Gastrocnemius medialis (tissue), 4 donors: Measurements from ENCODE around the gene ST7. TPM values are rescaled to one million over a fixed set of nuclear protein-coding genes. Genes with fewer than 3 reads are reported as not detected.
A peak's percentile ranks its signal among the peaks of the same experiment; 100 is the strongest.

Experiments used
- ATAC-seq, 2 donors: fragments of 150-250 bp; one replicate each; pipeline ENCODE4 v1.9.1; 2016
- DNase-seq, 2 donors: peaks; one replicate each; pipeline ENCODE4 v3.0.0-alpha.2; 2019
- H3K27ac ChIP-seq, 4 donors: fragments of 200-600 bp; sonication (generic); 1 replicate in 1 of 4; 2 replicates in 3 of 4; pipeline ENCODE4 v1.5.1; 2016 to 2018; ENCODE audit warnings: mild to moderate bottlenecking in 2 of 4, moderate library complexity in 1 of 4
- H3K27me3 ChIP-seq, 3 donors: fragments of 200-600 bp; sonication (generic) in 2 of 3; 1 replicate in 1 of 3; 2 replicates in 2 of 3; pipeline versions ENCODE4 v1.5.1 to v1.6.0; 2016 to 2019; ENCODE audit warnings: mild to moderate bottlenecking in 1 of 3, moderate library complexity in 1 of 3
- H3K36me3 ChIP-seq, 2 donors: fragments of 200-600 bp; sonication (generic) in 1 of 2; one replicate each; pipeline ENCODE4 v1.5.1; 2017 to 2018
- H3K4me1 ChIP-seq, 2 donors: fragments of 200-600 bp; sonication (generic) in 1 of 2; one replicate each; pipeline ENCODE4 v1.5.1; 2016 to 2017; ENCODE audit warnings: mild to moderate bottlenecking in 2 of 2
- H3K4me3 ChIP-seq, 4 donors: fragments of 200-600 bp; sonication (generic) in 3 of 4; 1 replicate in 1 of 4; 2 replicates in 3 of 4; pipeline ENCODE4 v1.5.1; 2016 to 2019; ENCODE audit warnings: mild to moderate bottlenecking in 2 of 4
- H3K9me3 ChIP-seq, 3 donors: fragments of 200-600 bp; sonication (generic) in 2 of 3; 1 replicate in 1 of 3; 2 replicates in 2 of 3; pipeline ENCODE4 v1.5.1; 2016 to 2019
- CTCF ChIP-seq, 5 experiments: fragments of 450-650 bp in 3 of 5; fragments of 200-600 bp in 2 of 5; sonication (generic) in 2 of 5; IDR thresholded peaks in 4 of 5; conservative IDR thresholded peaks in 1 of 5; 1 replicate in 4 of 5; 2 replicates in 1 of 5; pipeline ENCODE4 v1.5.1; 2016 to 2019; ENCODE audit warnings: antibody characterized with exemption in 5 of 5, mild to moderate bottlenecking in 3 of 5, moderate library complexity in 3 of 5
- POLR2A ChIP-seq, 2 donors: fragments of 450-650 bp; IDR thresholded peaks; one replicate each; pipeline ENCODE4 v1.6.1; 2017; ENCODE audit warnings: antibody characterized with exemption in 2 of 2, mild to moderate bottlenecking in 2 of 2, moderate library complexity in 2 of 2
- in situ Hi-C, 4 donors: fragments of 200-750 bp; cut with MboI; loops; one replicate each; pipeline versions ENCODE4 v1.15.0 to v1.8.0; 2017; ENCODE audit warnings: low sequenced_read_pairs in 4 of 4
- intact Hi-C: fragments of 100-400 bp; cut with DNase I; formaldehyde crosslinking; loops from one replicate; pipeline ENCODE4 v1.15.1; 2023; ENCODE audit warnings: low total_unique reads
- total RNA-seq, 4 donors: library from RNA; depleted of rRNA; stranded (reverse); fragments of >200 nt; gene quantifications; one replicate each; pipeline versions ENCODE4 v1.1.0 to v1.2.3, GENCODE V29; 2016

ST7 gene
- total RNA-seq, 4 donors from 2014 or later, result 5.5 to 14.5 (median 11.9) TPM

GRCh38 chr7:117110480-117111315, 157.4 kb downstream of the ST7 start:
- Histone ChIP-seq H3K27ac (peak overlapping the region; percentile 4 to 65 (median 51)), H3K4me3 (no peak overlapping the region), H3K4me1 (peaks cover 37 to 41% of the 10 kb centered on the region in 2 donors), H3K36me3 (no peaks in the 10 kb centered on the region), H3K9me3 (no peaks in the 10 kb centered on the region), H3K27me3 (no peaks in the 10 kb centered on the region)
- ATAC-seq (peak; percentile 71 to 83), DNase-seq (peak in 1 of 2 donors; percentile 24)
- in situ Hi-C loops (loop anchor here in 3 of 4 donors (5.0 to 25.0 kb wide), 3 partner anchors 123 to 473 kb away; no protein-coding TSS in a partner anchor), intact Hi-C loops (no loop called here)
- no peak for TF ChIP-seq POLR2A (IDR thresholded peaks at IDR 0.05)
- TF ChIP-seq CTCF (IDR thresholded peaks at IDR 0.05 in 4 of 5, conservative IDR thresholded peaks at IDR 0.05 in 1 of 5), result no peak

GRCh38 chr7:117111535-117111934, 158.2 kb downstream of the ST7 start:
- H3K4me1 ChIP-seq, result peaks cover 39 to 41% of the 10 kb centered on the region in 2 donors
- ATAC-seq (peak; percentile 51 to 54), DNase-seq (peak in 1 of 2 donors; percentile 36)
- TF ChIP-seq CTCF (IDR thresholded peaks at IDR 0.05 in 4 of 5, conservative IDR thresholded peaks at IDR 0.05 in 1 of 5), result no peak
- no peak for TF ChIP-seq POLR2A (IDR thresholded peaks at IDR 0.05)
- H3K36me3 ChIP-seq, result no peaks in the 10 kb centered on the region
- no peaks in the 10 kb centered on the region for H3K27me3 ChIP-seq
- H3K4me3 ChIP-seq, result no peak overlapping the region
- intact Hi-C loops, result no loop called here
- in situ Hi-C loops, result loop anchor here in 3 of 4 donors (5.0 to 25.0 kb wide), 3 partner anchors 124 to 474 kb away; no protein-coding TSS in a partner anchor
- no peaks in the 10 kb centered on the region for H3K9me3 ChIP-seq
- H3K27ac ChIP-seq, result peak overlapping the region; percentile 12 to 65 (median 51)

- in situ Hi-C loops, result loop anchor here in 3 of 4 donors (5.0 to 25.0 kb wide), 3 partner anchors 125 to 475 kb away; no protein-coding TSS in a partner anchor
- no peaks in the 10 kb centered on the region for H3K36me3 ChIP-seq
- TF ChIP-seq CTCF (IDR thresholded peaks at IDR 0.05 in 4 of 5, conservative IDR thresholded peaks at IDR 0.05 in 1 of 5) (no peak), POLR2A (IDR thresholded peaks at IDR 0.05) (no peak)
- peaks cover 41% of the 10 kb centered on the region in 2 donors for H3K4me1 ChIP-seq
- no peaks in the 10 kb centered on the region for H3K27me3 ChIP-seq
- intact Hi-C loops, result no loop called here
- H3K27ac ChIP-seq, result no peak overlapping the region
- no peaks in the 10 kb centered on the region for H3K9me3 ChIP-seq
- DNase-seq (no peak), ATAC-seq (no peak)
- H3K4me3 ChIP-seq, result no peak overlapping the region
These were observed 159.3 kb downstream of the ST7 start for GRCh38 chr7:117112640-117113039.

GRCh38 chr7:117113871-117114270, 160.6 kb downstream of the ST7 start:
- in situ Hi-C loops (loop anchor here in 3 of 4 donors (5.0 to 25.0 kb wide), 3 partner anchors 127 to 477 kb away; no protein-coding TSS in a partner anchor), intact Hi-C loops (no loop called here)
- Histone ChIP-seq H3K9me3 (no peaks in the 10 kb centered on the region), H3K36me3 (no peaks in the 10 kb centered on the region), H3K4me3 (no peak overlapping the region), H3K27ac (peak overlapping the region; percentile 50 to 70 (median 59)), H3K4me1 (peaks cover 41 to 42% of the 10 kb centered on the region in 2 donors), H3K27me3 (no peaks in the 10 kb centered on the region)
- TF ChIP-seq POLR2A (IDR thresholded peaks at IDR 0.05) (no peak), CTCF (IDR thresholded peaks at IDR 0.05 in 4 of 5, conservative IDR thresholded peaks at IDR 0.05 in 1 of 5) (no peak)
- ATAC-seq, result peak; percentile 7 to 39
- peak in 1 of 2 donors; percentile 27 for DNase-seq
